Medulla oblongata (tissue), 1 donor: ENCODE results near the gene PUS7L.
"Not testable (repeated sequence)": the region's sequence is repeated elsewhere in the genome, so short reads cannot be mapped to it uniquely, and the experiment has no call there.

ENCODE experiments used
- DNase-seq: peaks from one replicate; pipeline ENCODE4 v3.0.0-alpha.2; 2015; ENCODE audit errors: extremely low spot score

The PUS7L gene, protein sequence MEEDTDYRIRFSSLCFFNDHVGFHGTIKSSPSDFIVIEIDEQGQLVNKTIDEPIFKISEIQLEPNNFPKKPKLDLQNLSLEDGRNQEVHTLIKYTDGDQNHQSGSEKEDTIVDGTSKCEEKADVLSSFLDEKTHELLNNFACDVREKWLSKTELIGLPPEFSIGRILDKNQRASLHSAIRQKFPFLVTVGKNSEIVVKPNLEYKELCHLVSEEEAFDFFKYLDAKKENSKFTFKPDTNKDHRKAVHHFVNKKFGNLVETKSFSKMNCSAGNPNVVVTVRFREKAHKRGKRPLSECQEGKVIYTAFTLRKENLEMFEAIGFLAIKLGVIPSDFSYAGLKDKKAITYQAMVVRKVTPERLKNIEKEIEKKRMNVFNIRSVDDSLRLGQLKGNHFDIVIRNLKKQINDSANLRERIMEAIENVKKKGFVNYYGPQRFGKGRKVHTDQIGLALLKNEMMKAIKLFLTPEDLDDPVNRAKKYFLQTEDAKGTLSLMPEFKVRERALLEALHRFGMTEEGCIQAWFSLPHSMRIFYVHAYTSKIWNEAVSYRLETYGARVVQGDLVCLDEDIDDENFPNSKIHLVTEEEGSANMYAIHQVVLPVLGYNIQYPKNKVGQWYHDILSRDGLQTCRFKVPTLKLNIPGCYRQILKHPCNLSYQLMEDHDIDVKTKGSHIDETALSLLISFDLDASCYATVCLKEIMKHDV

DNA sequence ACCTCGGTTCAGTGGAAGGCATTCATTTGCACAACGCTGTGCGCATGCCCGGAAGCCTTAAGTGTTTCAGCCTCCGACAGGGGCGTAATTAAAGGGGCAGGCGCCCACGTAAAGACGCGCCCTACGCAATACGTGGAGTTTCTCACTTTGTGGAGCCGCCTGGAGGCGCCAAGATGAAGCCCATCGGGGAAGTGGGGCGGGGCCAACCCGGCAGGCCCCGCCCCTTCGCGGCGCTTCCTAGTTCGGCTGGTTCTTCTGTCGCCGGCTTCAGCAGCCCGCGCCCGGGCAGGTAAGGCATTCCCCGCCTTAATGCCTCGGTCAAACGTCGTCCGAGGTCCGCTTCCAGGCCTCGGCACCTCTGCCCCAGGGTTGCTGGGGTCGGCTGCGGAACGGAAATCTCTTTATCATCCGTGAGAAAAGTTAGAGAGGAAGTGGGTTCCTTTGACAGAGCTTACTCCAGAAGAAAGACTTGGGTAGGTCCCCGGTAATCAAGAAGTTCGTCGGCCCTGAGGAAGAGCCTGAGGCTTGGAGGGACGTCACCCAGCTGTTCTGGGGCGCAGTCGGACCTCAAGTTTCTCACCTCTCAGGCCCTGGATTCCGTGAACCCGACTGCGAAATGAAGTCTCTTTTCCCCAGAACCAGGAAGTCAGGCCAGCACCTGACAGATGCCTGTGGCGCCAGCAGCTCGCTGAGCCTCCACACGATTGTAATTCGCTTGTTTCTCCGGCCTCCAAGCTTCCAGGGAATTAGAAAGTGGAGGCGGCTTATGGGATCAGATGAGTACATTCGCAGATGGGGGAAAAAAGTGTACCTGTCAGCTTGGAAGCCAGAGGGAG is at the start of gene PUS7L, which contains the start of gene IRAK4:
TSS of gene PUS7L (minus strand) at position 63 of the 836 bp plus-strand sequence. CDS start 3,545 bp downstream, outside the sequence.
TSS of gene IRAK4 (plus strand) at position 224 of the 836 bp plus-strand sequence. CDS start 9,161 bp downstream, outside the sequence.
- DNase-seq, result peak; percentile 98

DNA sequence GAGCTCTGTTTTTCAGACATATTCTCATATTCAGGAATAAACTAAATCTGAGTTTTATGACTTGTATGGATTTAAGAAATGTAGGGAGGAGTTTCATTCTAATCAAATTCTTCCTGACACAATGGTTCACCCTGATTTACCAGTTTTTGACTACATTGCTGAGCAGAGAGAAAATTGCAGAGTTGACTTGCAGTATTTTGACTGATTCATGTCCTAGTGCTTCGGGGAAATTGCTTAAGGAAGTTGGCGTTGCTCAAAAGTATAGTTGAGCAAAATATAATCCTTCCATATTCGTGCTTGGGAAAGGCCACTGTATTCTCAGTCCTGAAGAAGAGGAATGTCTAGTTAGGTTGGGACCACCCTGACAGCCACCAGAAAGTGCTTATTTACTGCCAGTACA is 48.8 kb upstream of the PUS7L start:
- peak; percentile 21 for DNase-seq

DNA sequence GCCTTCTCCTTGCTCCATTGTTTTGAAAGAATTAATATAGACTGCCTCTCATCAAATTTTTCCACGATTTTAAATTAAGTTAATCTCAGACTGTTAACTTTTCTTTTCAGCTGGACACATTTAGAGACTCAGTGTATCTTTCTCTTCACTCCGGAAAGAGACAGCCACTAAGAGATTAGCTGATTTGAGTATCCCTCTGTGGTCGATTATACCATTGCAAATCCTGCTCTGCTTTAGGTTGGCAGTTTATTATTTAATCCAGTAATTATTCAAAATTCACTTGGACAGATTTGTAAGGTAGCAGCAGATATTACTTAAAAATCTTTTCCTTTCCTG is 48.1 kb upstream of the PUS7L start:
- no peak for DNase-seq

DNA sequence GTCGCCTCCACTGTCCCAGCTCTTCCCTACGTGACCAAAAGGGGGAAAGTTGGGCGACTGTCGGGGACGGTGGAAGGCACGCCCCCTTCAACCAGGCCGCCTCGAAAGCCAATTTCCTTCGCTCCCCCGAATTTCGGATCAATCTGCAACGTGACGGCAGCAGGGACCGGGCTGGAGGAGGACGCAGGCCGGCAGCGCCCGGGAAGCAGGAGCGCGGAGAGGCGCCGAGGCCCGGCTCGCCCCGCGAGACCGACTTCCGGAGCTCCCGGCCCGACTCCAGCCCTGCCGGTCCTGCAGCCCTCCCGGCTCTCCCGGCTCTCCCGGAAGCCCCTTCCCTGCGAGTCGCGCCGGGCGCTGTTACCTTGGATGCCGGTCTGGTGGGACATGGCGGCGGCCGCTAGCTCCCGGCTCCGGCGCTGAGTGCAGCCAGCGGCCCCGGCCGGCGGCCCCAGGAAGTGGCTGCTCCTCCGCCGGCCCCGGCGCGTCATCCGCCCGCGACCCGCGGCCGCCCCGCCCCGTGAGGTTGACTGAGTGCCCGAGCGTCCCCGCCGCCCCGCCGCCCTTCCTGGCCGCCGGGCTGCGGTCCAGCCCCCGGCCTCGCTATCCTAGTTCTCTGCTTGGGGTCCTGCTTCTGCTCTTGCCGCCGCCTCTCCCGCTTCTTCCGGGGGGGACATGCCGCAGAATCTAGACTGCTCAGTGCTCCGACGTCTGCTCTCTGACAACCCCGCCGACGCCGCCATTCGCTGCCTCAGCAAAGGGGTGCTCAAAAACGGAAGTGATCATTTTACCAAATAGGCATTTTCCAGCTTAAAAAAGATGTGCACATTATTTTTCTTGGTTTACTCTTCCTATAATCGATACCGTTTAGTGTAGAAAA is 47.5 kb upstream of the PUS7L start, which contains the start of gene TWF1:
TSS of gene TWF1 (minus strand) at position 458 of the 877 bp plus-strand sequence. CDS start at position 386, 72 bp downstream.
- peak; percentile 88 for DNase-seq

DNA sequence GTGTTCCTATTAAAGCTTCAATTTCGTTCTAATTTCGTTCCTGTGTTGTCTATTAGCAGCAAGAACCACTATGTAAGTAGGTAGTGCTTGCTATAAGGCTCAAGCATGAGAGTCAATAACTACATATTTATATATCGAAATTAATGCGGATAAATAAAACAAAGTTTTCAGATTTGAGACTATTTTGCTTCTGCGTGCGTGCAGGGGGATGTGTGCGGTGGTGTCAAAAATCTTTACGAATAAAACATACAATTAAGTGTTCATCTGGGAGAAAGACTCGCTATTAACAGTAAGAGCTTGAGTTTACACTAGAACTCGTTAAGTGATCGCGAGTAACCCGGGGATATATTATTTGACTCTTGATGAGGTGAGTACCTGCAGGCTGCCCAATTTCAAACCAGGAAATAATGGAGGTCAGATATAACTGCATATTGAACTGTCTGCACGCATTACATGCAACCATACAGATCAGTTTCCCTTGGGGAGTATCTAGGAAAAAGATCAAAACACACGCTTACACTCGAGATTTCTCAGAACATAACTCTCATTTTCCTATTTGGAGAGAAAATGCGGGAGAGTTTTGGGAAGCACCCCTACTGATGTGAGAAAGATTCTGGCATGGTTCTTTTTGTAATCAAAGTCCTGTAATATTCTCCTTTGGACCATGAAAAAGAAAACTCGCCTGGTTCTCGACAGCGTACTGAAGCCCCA is 46.7 kb upstream of the PUS7L start:
- DNase-seq, result peak; percentile 59

DNA sequence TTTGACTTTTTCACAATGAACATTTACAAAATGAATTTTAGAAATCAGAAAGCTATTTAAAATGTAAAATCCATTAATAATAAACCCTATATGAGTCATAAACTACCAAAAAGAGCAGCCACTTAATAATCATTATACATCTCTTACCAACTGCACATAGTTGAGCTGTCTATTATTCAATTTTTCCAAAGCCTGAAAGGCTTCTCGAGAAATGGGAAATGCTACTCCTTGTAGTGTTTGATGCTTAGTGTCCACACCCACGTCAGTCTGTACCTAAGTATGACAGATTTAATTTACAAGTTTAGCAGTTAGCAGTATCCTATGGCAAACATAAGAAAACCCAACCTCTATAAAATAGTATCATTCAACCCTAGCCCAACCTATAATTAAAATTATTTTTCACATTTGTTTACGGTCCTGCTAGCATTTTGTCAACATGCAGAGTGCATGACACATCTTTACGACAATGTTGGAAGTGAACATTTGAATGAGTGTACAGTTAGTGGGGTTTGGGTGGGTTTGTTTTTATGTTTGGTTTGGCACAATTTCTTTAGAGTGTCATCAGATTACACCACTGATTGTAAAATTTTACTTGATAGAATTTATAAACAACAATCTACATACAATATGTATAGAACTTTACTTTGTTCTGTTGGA is 39.1 kb upstream of the PUS7L start:
- DNase-seq, result no peak

DNA sequence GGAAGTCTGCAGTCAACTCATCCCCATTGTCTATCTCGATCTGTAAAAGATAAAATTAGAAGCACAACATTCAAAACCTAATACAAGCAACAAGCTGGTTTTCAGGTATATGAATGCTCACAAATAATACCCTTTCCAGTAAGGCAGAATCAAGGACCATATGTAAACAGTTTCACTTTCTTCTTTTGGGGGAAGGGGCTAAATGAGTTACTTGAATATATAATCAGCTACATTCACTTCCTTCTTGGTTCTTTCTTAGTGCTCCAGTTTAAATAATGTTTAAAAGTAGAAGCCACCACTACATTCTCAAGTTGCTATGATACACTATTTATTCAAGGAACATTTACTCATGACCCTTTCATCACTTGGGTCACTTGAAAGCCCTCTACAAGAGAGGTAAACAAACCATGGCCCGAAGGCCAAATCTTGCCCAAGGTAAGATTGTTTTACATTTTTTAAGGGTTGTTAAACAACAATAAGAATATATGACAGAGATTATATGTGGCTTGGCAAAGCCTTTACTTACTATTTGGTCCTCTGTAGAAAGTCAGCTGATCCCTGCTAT is 37.2 kb upstream of the PUS7L start:
- DNase-seq, result no peak

DNA sequence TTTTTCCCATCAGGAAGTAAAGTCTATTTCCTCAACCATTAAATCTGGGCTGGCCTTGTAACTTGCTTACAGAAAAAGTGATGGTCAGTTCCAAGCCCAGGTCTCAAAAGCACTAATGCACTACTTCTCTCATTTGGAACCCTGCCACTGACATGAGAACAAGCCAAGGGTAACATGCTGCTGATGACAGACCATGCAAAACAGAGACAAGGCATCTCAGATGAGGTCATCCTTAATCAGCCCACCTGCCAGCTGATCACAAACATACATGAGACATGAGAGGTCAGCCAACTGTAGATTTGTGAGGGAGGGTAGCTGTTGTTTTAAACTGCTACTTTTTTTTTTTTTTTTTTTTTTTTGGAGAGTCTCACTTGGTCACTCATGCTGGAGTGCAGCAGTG is 31.4 kb upstream of the PUS7L start:
- DNase-seq, result peak; percentile 10

DNA sequence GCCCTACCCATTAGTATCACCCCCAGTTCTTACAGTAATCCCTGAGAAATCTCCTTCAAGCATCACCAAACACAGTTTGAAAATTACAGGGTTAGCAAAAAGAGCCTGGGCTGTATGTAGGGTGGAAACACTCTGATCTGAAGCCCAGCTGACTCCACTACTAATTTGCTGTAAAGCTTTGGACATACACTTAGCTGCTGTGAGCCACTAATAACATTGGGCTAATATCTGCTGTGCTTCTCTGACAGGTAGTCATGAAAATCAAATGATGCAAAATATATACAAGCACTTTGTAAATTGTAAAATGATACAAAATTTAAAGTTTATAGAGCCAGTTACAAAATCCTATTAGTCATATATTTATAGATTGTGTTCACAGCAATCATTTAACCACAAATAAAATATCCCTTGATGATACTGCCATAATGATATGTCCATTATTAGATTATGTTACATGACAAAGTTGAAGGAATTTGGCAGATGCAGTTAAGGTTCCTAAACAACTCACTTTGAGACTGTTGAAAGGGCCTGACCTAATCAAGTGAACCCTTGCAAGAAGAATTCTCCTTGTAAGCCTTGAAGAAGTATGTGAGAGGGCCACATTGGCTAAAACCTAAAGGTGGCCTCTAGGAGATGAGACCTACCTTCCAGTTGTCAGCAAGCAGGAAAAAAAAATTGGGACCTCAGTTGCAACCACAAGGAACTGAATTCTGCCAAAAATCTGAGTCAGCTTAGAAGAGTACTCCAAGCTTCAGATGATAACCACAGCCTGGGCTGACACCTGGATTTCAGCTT is 28.5 kb upstream of the PUS7L start:
- DNase-seq, result no peak

DNA sequence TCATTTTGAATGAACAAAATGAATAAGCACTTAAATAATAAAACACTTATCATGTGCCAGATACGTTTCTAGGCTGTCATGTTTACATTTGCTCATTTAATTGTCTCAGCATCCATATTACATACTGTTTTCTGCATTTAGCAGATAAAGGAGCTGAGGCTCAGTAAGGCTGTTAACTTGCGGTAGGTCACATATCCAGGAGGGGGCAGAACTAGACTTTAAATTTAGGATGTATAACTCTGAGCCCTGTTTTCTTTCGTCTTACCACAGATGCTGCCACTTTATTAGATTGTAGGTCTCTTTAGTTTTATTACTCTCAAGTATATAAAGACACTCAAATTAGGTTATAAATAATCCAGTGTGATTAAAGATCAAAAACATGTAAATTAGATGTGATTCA is 17.9 kb upstream of the PUS7L start:
- DNase-seq, result no peak

DNA sequence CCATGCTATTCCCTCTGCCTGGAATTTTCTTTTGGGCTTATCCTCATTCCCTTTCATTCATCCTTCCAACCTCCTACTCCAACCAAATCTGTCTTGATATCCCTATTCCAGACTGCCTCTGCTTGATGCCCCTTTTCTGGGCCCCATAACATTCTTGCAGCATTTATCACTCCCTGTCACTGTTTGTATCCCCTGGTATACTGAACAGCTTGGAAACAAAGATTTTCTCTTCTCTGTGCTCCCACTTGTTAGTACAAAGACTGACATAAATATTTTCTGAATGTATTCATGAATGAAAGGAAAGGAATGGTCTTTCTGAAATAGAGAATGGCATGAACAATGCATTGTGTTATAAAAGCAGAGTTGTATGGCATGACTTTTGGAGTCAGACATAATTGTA is 7.7 kb upstream of the PUS7L start:
- DNase-seq, result no peak

DNA sequence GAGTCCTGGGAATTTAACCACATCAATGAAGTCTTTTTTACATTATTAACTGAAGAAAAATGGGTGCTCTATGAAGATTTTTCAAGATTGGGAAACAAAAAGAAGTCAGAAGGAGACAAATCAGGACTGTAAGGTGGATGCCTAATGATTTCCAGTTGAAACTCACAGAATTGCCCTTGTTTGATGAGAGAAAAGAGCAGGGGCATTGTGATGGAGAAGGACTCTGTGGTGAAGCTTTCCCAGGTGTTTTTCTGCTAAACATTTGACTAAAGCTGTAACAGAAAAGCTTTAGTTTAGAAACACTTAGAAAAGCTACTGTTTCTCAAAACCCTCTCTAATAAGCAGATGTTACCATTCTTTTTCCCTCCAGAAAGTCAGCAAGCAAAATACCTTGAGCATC is 5.9 kb upstream of the PUS7L start:
- no peak for DNase-seq

DNA sequence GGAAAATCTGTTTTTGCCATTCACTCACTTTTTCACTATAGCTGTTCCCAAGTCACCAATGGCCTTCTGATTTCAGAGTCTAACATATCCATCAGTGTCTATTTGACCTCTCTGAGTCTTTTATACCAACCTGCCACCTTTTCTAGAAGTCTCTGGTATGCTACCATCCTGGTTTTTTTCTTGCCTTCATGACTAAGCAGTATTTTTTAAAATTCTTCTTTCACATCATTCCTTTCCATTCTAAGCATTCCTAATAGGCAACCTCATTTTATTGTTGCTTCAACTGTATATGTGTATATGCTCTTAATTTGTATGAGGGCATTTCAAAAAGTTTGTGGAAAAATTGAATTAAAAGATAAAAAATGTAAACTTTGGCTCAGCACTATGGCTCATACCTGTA is 5.2 kb upstream of the PUS7L start:
- DNase-seq, result no peak

DNA sequence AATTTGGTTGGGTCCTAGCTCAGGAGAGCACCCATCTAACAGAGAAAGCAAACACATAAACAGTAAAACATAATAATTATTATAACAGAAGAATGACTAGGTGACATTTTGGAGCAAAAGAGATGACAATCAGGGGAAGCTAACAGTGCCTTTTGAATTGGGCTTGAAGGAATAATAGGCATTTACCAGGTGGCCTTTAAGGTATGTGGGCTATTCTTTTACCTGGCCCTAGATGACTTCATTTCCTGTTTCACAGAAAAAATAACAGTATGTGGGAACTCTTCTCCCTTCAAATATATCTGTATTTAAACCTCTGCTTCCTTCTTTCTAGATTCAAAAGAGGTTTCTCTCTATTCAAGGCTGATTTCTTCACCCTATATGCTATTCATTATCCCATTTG is 4.0 kb upstream of the PUS7L start:
- no peak for DNase-seq

DNA sequence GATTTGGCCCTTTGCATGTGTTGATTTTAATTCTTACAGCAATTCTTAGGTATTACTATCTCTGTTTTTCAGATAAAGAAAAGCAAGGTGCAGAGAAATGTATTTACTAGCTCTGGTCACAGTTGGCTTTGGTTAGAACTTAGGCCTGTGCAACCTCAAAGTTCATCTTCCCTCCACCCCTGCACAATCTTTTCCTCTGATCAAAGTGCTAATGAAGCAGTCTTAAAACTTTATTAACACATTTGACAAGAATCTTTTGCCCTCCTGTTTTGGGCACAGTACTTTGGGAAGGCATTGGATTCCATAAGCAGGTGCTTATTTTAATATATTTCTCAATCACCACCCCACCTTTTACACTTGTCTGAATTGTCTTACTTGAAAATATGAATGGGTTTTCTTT is 2.9 kb upstream of the PUS7L start:
- no peak for DNase-seq

DNA sequence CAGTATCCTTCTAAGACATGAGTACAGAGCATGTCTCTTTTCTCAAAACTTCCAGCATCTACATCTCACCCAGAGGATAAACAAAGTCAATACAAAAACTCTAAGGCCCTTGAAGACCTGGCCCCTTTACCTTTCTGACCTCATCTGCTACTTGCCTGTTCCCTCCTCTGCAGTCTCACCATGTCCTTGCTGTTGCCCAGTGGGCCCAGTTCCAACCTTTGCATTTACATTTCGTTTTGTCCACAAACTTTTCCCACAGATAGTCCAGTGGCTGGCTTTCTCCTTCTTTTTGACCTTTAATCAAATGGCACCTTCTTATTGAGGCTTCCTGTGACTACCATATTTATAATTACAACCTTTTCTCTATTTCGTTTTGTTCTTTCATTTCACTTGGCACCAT is 1.8 kb upstream of the PUS7L start:
- no peak for DNase-seq

DNA sequence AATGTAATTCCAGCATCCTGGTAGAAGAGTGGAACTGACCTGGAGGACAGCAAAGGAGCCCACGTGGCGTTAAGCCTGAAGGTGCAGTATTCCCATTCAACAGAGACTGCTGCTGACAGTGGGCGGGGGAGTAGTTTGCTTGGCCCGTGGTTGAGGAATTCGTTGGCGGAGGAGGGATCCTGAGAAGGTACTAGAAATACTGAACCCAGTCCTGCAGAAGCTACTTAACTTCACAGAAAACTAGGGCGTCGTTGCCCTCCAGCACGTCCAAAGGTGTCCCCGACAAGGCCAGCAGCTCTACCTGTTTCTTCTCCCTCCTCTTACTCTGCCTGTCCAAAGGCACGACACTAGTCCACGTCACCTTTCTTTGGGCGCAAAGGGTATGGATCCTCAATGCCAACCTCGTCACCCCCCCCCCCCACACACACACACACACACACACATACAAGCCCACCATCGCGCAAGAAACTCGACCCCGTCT is 303 bp downstream of the PUS7L start:
- DNase-seq, result no peak

DNA sequence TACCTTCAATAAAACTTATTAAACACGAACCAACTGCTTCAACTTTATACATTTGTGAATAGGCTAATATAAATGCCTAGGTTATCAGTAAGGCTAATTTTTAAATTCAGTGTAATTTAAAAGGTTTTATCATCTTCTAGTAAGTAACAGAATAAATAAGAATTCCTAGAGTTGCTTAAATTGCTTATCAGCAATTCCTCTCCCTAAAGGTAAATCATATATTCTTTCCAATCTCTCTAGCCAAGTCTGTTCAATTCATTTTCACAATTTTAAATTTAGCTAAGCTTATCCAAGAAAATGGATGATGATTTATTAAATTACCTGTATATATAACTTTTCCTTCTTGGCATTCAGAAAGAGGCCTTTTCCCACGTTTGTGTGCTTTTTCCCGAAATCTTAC is 4.6 kb downstream of the PUS7L start:
- no peak for DNase-seq

DNA sequence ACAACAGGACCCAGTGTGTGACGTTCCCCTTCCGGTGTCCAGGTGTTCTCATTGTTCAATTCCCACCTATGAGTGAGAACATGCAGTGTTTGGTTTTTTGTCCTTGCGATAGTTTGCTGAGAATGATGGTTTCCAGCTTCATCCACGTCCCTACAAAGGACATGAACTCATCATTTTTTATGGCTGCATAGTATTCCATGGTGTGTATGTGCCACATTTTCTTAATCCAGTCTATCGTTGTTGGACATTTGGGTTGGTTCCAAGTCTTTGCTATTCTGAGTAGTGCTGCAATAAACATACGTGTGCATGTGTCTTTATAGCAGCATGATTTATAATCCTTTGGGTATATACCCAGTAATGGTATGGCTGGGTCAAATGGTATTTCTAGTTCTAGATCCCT is 7.2 kb downstream of the PUS7L start:
- DNase-seq, result not testable (repeated sequence)
